Right lobe of liver (tissue), 4 donors: ENCODE results near the gene UBE2E2.

Experiments used
- POLR2A ChIP-seq: fragments of 450-650 bp; IDR thresholded peaks from one replicate; pipeline ENCODE4 v1.6.1; 2017; ENCODE audit warnings: antibody characterized with exemption, mild to moderate bottlenecking
- TF ChIP-seq, protein P1 (sequence below), 4 donors: fragments of 200-600 bp in 3 of 4; fragments of 450-650 bp in 1 of 4; IDR thresholded peaks; one replicate each; pipeline versions ENCODE4 v1.5.1 to v1.8.0; 2016 to 2022; ENCODE audit warnings: antibody characterized with exemption in 4 of 4, mild to moderate bottlenecking in 2 of 4
- donor health status: DM: no; HTN: no; CAD: no.
- donor health status: DM: no; HTN: no; CAD: no.
- donor health status: DM: no; HTN: yes; CAD: no.

DNA sequence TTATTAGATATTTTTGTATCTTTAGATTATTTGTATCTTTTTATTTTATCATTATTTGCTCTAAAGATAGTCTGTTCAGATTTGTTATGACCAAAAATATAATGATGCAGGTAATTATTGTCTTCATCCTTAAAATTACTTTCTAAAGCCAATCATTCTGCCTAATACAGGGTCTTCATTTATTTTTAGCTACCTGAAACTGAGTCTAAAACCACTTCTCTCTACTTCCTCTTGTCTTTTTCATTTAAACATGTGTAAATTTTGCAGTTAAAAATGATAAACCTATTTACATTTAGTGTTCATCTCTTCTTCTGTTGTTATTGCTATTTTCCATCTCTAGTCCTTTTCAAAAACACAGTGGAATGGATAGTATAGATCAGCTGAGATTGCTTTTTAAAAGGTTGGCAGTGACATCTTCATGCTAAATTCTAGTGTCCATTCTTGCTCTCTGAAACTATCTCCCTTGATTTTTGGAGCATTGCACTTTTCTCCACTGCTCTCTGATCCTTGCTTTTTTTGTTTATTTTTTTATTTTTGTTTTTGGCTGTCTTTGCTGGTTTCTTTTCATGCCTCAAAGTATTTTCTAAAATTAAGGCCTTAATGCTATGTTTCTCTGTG is 91.8 kb downstream of the UBE2E2 start:
- TF ChIP-seq POLR2A, result no peak
- TF ChIP-seq, protein P1, sequence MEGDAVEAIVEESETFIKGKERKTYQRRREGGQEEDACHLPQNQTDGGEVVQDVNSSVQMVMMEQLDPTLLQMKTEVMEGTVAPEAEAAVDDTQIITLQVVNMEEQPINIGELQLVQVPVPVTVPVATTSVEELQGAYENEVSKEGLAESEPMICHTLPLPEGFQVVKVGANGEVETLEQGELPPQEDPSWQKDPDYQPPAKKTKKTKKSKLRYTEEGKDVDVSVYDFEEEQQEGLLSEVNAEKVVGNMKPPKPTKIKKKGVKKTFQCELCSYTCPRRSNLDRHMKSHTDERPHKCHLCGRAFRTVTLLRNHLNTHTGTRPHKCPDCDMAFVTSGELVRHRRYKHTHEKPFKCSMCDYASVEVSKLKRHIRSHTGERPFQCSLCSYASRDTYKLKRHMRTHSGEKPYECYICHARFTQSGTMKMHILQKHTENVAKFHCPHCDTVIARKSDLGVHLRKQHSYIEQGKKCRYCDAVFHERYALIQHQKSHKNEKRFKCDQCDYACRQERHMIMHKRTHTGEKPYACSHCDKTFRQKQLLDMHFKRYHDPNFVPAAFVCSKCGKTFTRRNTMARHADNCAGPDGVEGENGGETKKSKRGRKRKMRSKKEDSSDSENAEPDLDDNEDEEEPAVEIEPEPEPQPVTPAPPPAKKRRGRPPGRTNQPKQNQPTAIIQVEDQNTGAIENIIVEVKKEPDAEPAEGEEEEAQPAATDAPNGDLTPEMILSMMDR (IDR thresholded peaks at IDR 0.05), result no peak
